ENCODE measurements around the gene MCM3. TPM values are rescaled to one million over a fixed set of nuclear protein-coding genes. Genes with fewer than 3 reads are reported as not detected.

Gene MCM3
- polyA plus RNA-seq, 3 donors: 10.7 to 15.3 (median 12.1) TPM

DNA sequence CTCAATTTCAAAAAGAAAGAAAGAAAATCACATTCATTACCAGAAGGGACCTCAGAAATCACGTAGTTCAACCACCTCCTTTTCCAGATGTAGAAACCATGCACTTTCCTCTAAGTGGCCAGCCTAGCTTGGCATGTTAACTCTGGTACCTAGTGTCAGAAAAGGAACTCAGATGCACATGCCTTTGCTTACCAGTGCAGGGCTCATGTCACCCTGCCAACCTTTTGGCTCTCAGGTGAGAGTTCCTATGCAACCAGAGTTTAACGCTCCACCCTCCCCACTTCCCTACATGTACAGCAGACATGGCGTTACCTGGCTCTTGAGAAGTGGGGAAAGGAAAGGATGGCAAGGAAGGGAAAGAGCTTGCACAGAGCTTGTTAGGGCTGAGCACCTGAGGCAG is 23.9 kb downstream of the MCM3 start:
- no peak for DNase-seq
- H3K36me3 Mint-ChIP-seq: peaks cover 35 to 48% of the 10 kb centered on the region in 2 donors
- no peak overlapping the region for H3K4me2 ChIP-seq (replicated peaks; ENCODE audit: extremely low read depth, low read length, poor library complexity, severe bottlenecking)
- TF ChIP-seq, protein P1, sequence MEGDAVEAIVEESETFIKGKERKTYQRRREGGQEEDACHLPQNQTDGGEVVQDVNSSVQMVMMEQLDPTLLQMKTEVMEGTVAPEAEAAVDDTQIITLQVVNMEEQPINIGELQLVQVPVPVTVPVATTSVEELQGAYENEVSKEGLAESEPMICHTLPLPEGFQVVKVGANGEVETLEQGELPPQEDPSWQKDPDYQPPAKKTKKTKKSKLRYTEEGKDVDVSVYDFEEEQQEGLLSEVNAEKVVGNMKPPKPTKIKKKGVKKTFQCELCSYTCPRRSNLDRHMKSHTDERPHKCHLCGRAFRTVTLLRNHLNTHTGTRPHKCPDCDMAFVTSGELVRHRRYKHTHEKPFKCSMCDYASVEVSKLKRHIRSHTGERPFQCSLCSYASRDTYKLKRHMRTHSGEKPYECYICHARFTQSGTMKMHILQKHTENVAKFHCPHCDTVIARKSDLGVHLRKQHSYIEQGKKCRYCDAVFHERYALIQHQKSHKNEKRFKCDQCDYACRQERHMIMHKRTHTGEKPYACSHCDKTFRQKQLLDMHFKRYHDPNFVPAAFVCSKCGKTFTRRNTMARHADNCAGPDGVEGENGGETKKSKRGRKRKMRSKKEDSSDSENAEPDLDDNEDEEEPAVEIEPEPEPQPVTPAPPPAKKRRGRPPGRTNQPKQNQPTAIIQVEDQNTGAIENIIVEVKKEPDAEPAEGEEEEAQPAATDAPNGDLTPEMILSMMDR (IDR thresholded peaks at IDR 0.05): no peak
- no peak overlapping the region for H3K4me3 ChIP-seq (replicated peaks in 1 of 3; ENCODE audit: low read depth in 2 of 3, low read length in 3 of 3)
- H3K27ac Mint-ChIP-seq: peak overlapping the region in 1 of 7 donors; percentile 79
- intact Hi-C loops (cut with micrococcal nuclease): loop anchor here in 1 of 2 donors (10.0 kb wide), 1 partner anchor 1446 kb away; the partner anchor contains the start of gene TFAP2B
- no peak overlapping the region for H2AFZ ChIP-seq (ENCODE audit: insufficient read depth, low read depth, low read length, poor library complexity, severe bottlenecking)
- H3K27me3 Mint-ChIP-seq (ENCODE audit: low read depth in 3 of 3): peaks cover 3 to 6% (median 5%) of the 10 kb centered on the region in 3 donors
- no peaks in the 10 kb centered on the region for H3K27me3 ChIP-seq (ENCODE audit: control insufficient read depth in 2 of 2, insufficient read depth in 2 of 2, low read length in 2 of 2)
- no peaks in the 10 kb centered on the region for H3K4me1 ChIP-seq (ENCODE audit: control insufficient read depth in 1 of 2, insufficient read depth in 2 of 2, low read length in 2 of 2)
- no peak overlapping the region for H3K4me3 Mint-ChIP-seq
- H3K4me1 Mint-ChIP-seq: no peaks in the 10 kb centered on the region
- no peaks in the 10 kb centered on the region for H4K20me1 ChIP-seq (ENCODE audit: insufficient read depth, low read length)
- no CpG with 5 or more reads among the region's 3 CpGs for WGBS (ENCODE audit: insufficient coverage)
- no peaks in the 10 kb centered on the region for H3K9me3 ChIP-seq (replicated peaks in 1 of 2; ENCODE audit: control insufficient read depth in 1 of 2, insufficient read depth in 1 of 2, low read length in 2 of 2)
- no peak overlapping the region for H3K27ac ChIP-seq (ENCODE audit: low read depth in 1 of 2, low read length in 2 of 2)
- H3K79me2 ChIP-seq (ENCODE audit: insufficient read depth, low read length): no peaks in the 10 kb centered on the region
- no peak overlapping the region for H3K9ac ChIP-seq (ENCODE audit: insufficient read depth, low read length, poor library complexity, severe bottlenecking)
- peaks cover 28 to 45% of the 10 kb centered on the region in 2 donors for H3K36me3 ChIP-seq (replicated peaks in 1 of 2; ENCODE audit: control insufficient read depth in 1 of 2, insufficient read depth in 2 of 2, low read length in 2 of 2)
- H3K9me3 Mint-ChIP-seq: peaks cover 0 to 2% (median 0%) of the 10 kb centered on the region in 7 donors

GRCh38 chr6:52255434-52255833 is 29.1 kb downstream of the MCM3 start:
- intact Hi-C loops (cut with micrococcal nuclease): no loop called here
- Histone ChIP-seq H4K20me1 (ENCODE audit: insufficient read depth, low read length) (no peaks in the 10 kb centered on the region), H3K4me1 (ENCODE audit: control insufficient read depth in 1 of 2, insufficient read depth in 2 of 2, low read length in 2 of 2) (no peaks in the 10 kb centered on the region), H3K9ac (ENCODE audit: insufficient read depth, low read length, poor library complexity, severe bottlenecking) (no peak overlapping the region), H2AFZ (ENCODE audit: insufficient read depth, low read depth, low read length, poor library complexity, severe bottlenecking) (no peak overlapping the region), H3K27me3 (ENCODE audit: control insufficient read depth in 2 of 2, insufficient read depth in 2 of 2, low read length in 2 of 2) (peaks cover 0 to 2% of the 10 kb centered on the region in 2 donors), H3K79me2 (ENCODE audit: insufficient read depth, low read length) (no peaks in the 10 kb centered on the region), H3K4me2 (replicated peaks; ENCODE audit: extremely low read depth, low read length, poor library complexity, severe bottlenecking) (no peak overlapping the region), H3K27ac (ENCODE audit: low read depth in 1 of 2, low read length in 2 of 2) (no peak overlapping the region), H3K36me3 (replicated peaks in 1 of 2; ENCODE audit: control insufficient read depth in 1 of 2, insufficient read depth in 2 of 2, low read length in 2 of 2) (no peaks in the 10 kb centered on the region), H3K4me3 (replicated peaks in 1 of 3; ENCODE audit: low read depth in 2 of 3, low read length in 3 of 3) (no peak overlapping the region), H3K9me3 (replicated peaks in 1 of 2; ENCODE audit: control insufficient read depth in 1 of 2, insufficient read depth in 1 of 2, low read length in 2 of 2) (no peaks in the 10 kb centered on the region)
- Mint-ChIP-seq H3K4me3 (no peak overlapping the region), H3K4me1 (no peaks in the 10 kb centered on the region), H3K27me3 (ENCODE audit: low read depth in 3 of 3) (peaks cover 15 to 26% (median 16%) of the 10 kb centered on the region in 3 donors), H3K36me3 (peaks cover 0 to 6% of the 10 kb centered on the region in 2 donors), H3K27ac (no peak overlapping the region), H3K9me3 (no peaks in the 10 kb centered on the region)
- DNase-seq: no peak
- TF ChIP-seq, protein P1 (IDR thresholded peaks at IDR 0.05): no peak
- 100% methylated on average over 2 of the region's 2 CpGs for WGBS (ENCODE audit: insufficient coverage)
